Measurements from ENCODE around the gene CSAD.

CSAD gene

DNA sequence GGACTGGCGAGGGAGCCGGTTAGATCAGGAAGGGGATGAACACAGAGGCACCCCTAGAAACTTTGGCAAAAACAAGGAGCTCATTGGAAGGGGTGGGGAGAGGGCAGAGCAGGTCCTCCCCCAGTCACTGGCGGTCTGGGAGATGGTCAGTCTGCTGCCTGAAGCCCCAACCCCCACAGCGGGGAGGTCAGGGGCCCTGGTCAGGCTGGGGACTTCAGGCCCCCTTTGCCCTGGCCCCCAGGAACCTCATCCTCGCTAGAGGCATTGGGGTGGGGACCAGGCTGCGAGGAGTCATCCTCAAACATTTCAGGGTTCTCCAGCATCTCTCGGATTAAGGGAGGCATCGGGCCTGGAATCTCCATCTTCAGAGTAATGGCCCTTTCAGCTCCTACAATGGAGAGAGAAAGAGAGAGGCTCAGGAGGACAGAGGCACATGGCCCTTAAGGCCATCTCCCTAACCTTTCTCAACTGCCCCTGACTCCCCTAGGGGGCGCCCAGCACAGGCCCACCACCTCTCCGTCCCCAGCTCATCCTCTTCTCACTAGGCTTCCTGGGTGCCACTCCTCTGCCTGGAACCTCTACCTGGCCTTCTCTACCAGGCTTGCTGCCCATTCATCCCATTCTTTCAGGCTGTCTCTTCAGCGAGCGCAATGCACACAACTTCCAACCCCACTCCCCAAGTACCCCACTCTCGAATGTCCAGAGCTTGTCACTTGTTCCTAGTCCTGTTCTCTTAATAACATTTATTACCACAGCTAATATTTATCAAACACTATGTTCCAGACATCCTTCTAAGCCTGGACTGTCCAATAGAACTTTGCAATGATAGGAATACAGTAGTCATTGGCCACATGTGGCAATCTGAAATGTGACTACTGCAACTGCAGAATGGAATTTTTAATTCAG is 31.0 kb upstream of the CSAD start:
- TF ChIP-seq GATA2 (IDR thresholded peaks at IDR 0.05; ENCODE audit: low read depth, low read length) (no peak), GATA3 (IDR thresholded peaks at IDR 0.05; ENCODE audit: low read depth, low read length) (no peak)

GRCh38 chr12:53210843-53211242 is 30.1 kb upstream of the CSAD start:
- TF ChIP-seq GATA3 (IDR thresholded peaks at IDR 0.05; ENCODE audit: low read depth, low read length) = no peak
- no peak for TF ChIP-seq GATA2 (IDR thresholded peaks at IDR 0.05; ENCODE audit: low read depth, low read length)

GRCh38 chr12:53208877-53209463 is 28.2 kb upstream of the CSAD start:
- TF ChIP-seq GATA2 (IDR thresholded peaks at IDR 0.05; ENCODE audit: low read depth, low read length) (no peak), GATA3 (IDR thresholded peaks at IDR 0.05; ENCODE audit: low read depth, low read length) (no peak)

- TF ChIP-seq GATA2 (IDR thresholded peaks at IDR 0.05; ENCODE audit: low read depth, low read length) = no peak
- TF ChIP-seq GATA3 (IDR thresholded peaks at IDR 0.05; ENCODE audit: low read depth, low read length) = no peak
These were observed 27.7 kb upstream of the CSAD start for GRCh38 chr12:53208435-53208834.

- no peak for TF ChIP-seq GATA3 (IDR thresholded peaks at IDR 0.05; ENCODE audit: low read depth, low read length)
- no peak for TF ChIP-seq GATA2 (IDR thresholded peaks at IDR 0.05; ENCODE audit: low read depth, low read length)
These were observed 26.3 kb upstream of the CSAD start, which contains the start of gene ITGB7 for GRCh38 chr12:53207042-53207441. ITGB7 (minus strand) TSS chr12:53207251; CDS start chr12:53200443, 6,808 bp downstream.

- no peak for TF ChIP-seq GATA3 (IDR thresholded peaks at IDR 0.05; ENCODE audit: low read depth, low read length)
These were observed 25.2 kb upstream of the CSAD start for GRCh38 chr12:53205747-53206419.

GRCh38 chr12:53204351-53204750 is 23.6 kb upstream of the CSAD start:
- TF ChIP-seq GATA3 (IDR thresholded peaks at IDR 0.05; ENCODE audit: low read depth, low read length) (no peak), GATA2 (IDR thresholded peaks at IDR 0.05; ENCODE audit: low read depth, low read length) (no peak)

GRCh38 chr12:53201639-53202038 is 20.9 kb upstream of the CSAD start:
- no peak for TF ChIP-seq GATA2 (IDR thresholded peaks at IDR 0.05; ENCODE audit: low read depth, low read length)
- TF ChIP-seq GATA3 (IDR thresholded peaks at IDR 0.05; ENCODE audit: low read depth, low read length) = no peak

GRCh38 chr12:53201177-53201541 is 20.4 kb upstream of the CSAD start:
- TF ChIP-seq GATA3 (IDR thresholded peaks at IDR 0.05; ENCODE audit: low read depth, low read length) (no peak), GATA2 (IDR thresholded peaks at IDR 0.05; ENCODE audit: low read depth, low read length) (no peak)

DNA sequence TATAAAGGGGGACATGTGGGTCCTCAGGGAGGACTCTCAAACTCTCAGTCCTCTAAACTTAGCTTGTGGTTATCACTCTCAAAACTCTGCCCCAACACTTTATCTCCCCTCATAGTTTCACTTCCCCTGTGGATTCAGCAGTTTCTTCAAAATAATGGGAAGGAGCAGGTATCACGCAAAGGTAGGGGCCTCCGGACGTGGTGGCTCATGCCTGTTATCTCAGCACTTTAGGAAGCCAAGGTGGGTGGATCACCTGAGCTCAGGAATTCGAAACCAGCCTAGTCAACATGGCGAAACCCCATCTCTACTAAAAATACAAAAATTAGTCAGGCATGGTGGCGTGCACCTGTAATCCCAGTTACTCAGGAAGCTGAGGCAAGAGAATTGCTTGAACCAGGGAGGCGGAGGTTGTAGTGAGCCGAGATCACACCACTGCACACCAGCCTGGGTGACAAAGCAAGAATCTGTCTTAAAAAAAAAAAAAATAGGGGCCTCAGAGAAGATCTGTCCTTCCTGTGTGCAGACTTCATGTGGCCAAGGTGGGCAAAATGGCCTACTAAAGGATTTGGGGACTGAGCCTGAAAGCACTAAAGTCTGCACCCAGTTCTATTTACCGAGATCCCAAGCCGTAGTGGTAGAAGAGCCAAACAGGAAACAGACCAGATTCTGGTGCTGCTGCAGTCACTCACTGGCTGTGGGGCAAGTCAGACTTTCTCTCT is 19.9 kb upstream of the CSAD start:
- TF ChIP-seq GATA3 (IDR thresholded peaks at IDR 0.05; ENCODE audit: low read depth, low read length) (no peak), GATA2 (IDR thresholded peaks at IDR 0.05; ENCODE audit: low read depth, low read length) (no peak)

- TF ChIP-seq GATA2 (IDR thresholded peaks at IDR 0.05; ENCODE audit: low read depth, low read length) = no peak
- no peak for TF ChIP-seq GATA3 (IDR thresholded peaks at IDR 0.05; ENCODE audit: low read depth, low read length)
These were observed 19.4 kb upstream of the CSAD start for GRCh38 chr12:53200107-53200457.

GRCh38 chr12:53199700-53200099 is 19.0 kb upstream of the CSAD start:
- no peak for TF ChIP-seq GATA2 (IDR thresholded peaks at IDR 0.05; ENCODE audit: low read depth, low read length)
- TF ChIP-seq GATA3 (IDR thresholded peaks at IDR 0.05; ENCODE audit: low read depth, low read length) = no peak

- TF ChIP-seq GATA3 (IDR thresholded peaks at IDR 0.05; ENCODE audit: low read depth, low read length) (no peak), GATA2 (IDR thresholded peaks at IDR 0.05; ENCODE audit: low read depth, low read length) (no peak)
These were observed 17.9 kb upstream of the CSAD start for GRCh38 chr12:53198486-53199110.
